KMS-11 (cell line): ENCODE data around the gene CCBE1.

Experiments
- H2AFZ ChIP-seq: fragments of 200-600 bp; sonication (generic); 2 replicates; pipeline ENCODE4 v1.6.1; 2016; ENCODE audit warnings: antibody characterized with exemption, mixed run types, low read depth
- H3K27ac ChIP-seq: fragments of 200-600 bp; sonication (generic); 2 replicates; pipeline ENCODE4 v1.6.1; 2016; ENCODE audit warnings: mild to moderate bottlenecking, mixed run types
- H3K27me3 ChIP-seq: fragments of 200-600 bp; sonication (generic); 2 replicates; pipeline ENCODE4 v1.6.1; 2017; ENCODE audit warnings: mild to moderate bottlenecking, low read depth, mixed run types, moderate library complexity; ENCODE audit not compliant: insufficient read depth
- H3K36me3 ChIP-seq: fragments of 200-600 bp; sonication (generic); 2 replicates; pipeline ENCODE4 v1.6.1; 2017; ENCODE audit warnings: mild to moderate bottlenecking, mixed run types; ENCODE audit not compliant: insufficient read depth
- H3K4me1 ChIP-seq: fragments of 200-600 bp; sonication (generic); 2 replicates; pipeline ENCODE4 v1.6.1; 2016; ENCODE audit warnings: mild to moderate bottlenecking, low read depth, mixed run types; ENCODE audit not compliant: poor library complexity, severe bottlenecking
- H3K4me2 ChIP-seq: fragments of 200-600 bp; sonication (generic); 2 replicates; pipeline ENCODE4 v1.7.0; 2016; ENCODE audit warnings: mild to moderate bottlenecking, mixed run types
- H3K4me3 ChIP-seq: fragments of 200-600 bp; sonication (generic); IDR thresholded peaks from 2 replicates; pipeline ENCODE4 v1.6.1; 2017; ENCODE audit warnings: low read depth, low read length, mixed read lengths; ENCODE audit not compliant: insufficient read depth
- H3K79me2 ChIP-seq: fragments of 200-600 bp; sonication (generic); 2 replicates; pipeline ENCODE4 v1.6.1; 2016; ENCODE audit warnings: low read depth, mixed run types; ENCODE audit not compliant: insufficient read depth
- H3K9ac ChIP-seq: fragments of 200-600 bp; sonication (generic); 2 replicates; pipeline ENCODE4 v1.6.1; 2016; ENCODE audit warnings: mild to moderate bottlenecking, mixed run types
- H4K20me1 ChIP-seq: fragments of 200-600 bp; sonication (generic); 2 replicates; pipeline ENCODE4 v1.6.1; 2016; ENCODE audit warnings: mild to moderate bottlenecking, mixed run types; ENCODE audit not compliant: insufficient read depth
- TF ChIP-seq, protein P1 (sequence below): fragments of 200-600 bp; sonication (generic); conservative IDR thresholded peaks from 2 replicates; pipeline ENCODE4 v1.6.1; 2017; ENCODE audit warnings: low read depth, mild to moderate bottlenecking, antibody characterized with exemption, low read length, moderate library complexity, mixed read lengths

CCBE1 gene

DNA sequence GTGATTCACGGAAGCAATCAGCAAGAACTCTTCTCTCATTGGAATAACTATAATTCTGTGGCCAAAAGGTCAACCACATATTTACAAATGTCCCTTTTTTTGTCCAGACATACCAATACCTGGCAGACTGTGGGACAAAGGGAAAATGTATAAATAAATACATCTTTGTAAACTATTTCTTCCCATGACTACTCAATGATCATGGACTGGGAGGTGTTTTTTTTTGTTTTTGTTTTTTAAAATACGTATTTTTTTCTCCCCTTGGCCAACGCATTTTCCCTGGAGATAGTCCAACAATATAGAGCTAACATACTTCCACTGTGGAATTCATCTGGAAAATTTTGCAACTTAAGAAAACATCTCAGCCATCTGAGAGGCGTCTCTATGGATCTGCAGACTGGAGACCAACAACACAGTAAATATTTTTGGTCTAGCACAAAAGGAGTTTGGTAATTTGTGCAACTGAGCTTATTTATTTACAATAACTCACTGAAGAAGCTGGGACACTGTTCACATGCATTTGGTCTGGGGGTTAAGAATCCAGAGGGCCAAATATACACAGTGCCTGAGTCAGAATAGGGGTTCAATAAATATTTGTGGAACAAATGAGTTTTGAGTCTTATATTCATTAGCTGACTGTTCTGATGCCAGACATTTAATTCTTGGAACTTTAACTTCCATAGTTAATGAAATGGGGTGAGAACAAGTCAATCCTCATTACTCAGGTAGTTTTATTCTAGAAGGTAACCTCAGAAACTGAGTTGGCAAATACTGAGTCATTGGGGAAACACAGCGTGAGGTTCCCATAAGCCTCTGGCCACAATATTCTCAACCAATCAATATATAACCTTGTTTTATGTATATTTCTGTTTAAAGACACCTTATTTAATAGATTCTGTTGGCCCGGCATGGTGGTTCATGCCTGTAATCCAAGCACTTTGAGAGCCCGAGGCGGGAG is 36.2 kb downstream of the CCBE1 start:
- Histone ChIP-seq H3K27me3 (no peaks in the 10 kb centered on the region), H4K20me1 (no peaks in the 10 kb centered on the region), H3K4me2 (no peak overlapping the region), H2AFZ (no peak overlapping the region), H3K79me2 (no peaks in the 10 kb centered on the region), H3K27ac (no peak overlapping the region), H3K36me3 (no peaks in the 10 kb centered on the region), H3K4me3 (no peak overlapping the region), H3K4me1 (no peaks in the 10 kb centered on the region), H3K9ac (no peak overlapping the region)
- TF ChIP-seq, protein P1, sequence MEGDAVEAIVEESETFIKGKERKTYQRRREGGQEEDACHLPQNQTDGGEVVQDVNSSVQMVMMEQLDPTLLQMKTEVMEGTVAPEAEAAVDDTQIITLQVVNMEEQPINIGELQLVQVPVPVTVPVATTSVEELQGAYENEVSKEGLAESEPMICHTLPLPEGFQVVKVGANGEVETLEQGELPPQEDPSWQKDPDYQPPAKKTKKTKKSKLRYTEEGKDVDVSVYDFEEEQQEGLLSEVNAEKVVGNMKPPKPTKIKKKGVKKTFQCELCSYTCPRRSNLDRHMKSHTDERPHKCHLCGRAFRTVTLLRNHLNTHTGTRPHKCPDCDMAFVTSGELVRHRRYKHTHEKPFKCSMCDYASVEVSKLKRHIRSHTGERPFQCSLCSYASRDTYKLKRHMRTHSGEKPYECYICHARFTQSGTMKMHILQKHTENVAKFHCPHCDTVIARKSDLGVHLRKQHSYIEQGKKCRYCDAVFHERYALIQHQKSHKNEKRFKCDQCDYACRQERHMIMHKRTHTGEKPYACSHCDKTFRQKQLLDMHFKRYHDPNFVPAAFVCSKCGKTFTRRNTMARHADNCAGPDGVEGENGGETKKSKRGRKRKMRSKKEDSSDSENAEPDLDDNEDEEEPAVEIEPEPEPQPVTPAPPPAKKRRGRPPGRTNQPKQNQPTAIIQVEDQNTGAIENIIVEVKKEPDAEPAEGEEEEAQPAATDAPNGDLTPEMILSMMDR = no peak

DNA sequence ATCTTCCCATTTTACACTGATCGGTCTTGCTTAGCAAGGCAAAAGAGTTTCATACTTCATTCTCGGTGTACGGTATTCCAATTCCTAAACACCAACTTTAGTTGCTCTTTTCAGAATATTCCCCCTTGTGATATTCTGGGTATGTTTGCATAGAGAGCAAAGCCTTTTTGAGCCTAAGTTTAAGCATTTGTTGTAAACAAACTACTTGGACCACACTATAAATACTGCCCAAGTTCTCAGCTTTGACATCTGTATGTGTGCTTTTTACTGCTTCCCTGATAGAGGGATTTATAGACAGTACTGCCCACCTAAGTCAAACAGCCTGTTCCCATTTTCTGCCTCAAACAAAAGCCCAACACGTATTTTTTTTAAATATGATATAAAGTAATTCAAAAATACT is 36.9 kb downstream of the CCBE1 start:
- Histone ChIP-seq H3K4me1 (no peaks in the 10 kb centered on the region), H3K79me2 (no peaks in the 10 kb centered on the region), H2AFZ (no peak overlapping the region), H3K9ac (no peak overlapping the region), H3K27ac (no peak overlapping the region), H3K4me2 (no peak overlapping the region), H3K27me3 (no peaks in the 10 kb centered on the region), H3K4me3 (no peak overlapping the region), H3K36me3 (no peaks in the 10 kb centered on the region), H4K20me1 (no peaks in the 10 kb centered on the region)
- TF ChIP-seq, protein P1 = no peak

DNA sequence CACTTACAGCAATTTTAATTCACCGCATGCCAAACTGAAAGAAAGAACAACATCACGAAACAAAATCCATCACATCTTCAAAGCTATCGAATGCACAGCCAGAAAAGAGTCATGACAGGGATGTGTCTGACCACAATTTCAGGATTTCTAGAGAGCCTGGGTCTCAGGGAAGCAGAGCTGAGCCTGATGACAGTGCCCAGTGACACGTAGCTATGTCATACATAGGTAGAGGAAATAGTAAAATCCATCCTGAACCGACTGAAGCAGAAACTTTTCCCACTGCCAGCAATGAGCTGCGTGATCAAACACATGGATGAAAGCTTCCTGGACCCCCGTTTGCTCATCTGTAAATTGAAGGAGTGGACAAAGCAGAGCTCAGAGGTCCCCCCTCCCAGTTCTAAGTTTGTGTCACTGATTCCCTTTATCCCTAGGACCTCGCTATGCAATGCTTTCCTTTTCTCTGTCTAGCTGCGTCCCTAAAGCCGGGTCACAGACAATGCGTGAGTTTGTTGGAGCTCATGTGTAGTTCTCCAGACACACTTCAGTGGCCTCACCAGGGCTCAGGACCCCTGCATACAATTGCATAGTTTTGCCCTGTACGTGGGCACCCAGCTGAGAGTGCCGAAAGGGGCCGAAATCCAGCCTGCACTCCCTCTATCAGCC is 37.6 kb downstream of the CCBE1 start:
- no peak overlapping the region for H3K27ac ChIP-seq
- H3K4me3 ChIP-seq = no peak overlapping the region
- TF ChIP-seq, protein P1 = no peak
- H2AFZ ChIP-seq = no peak overlapping the region
- no peak overlapping the region for H3K4me2 ChIP-seq
- no peak overlapping the region for H3K9ac ChIP-seq
- no peaks in the 10 kb centered on the region for H4K20me1 ChIP-seq
- no peaks in the 10 kb centered on the region for H3K36me3 ChIP-seq
- H3K27me3 ChIP-seq = no peaks in the 10 kb centered on the region
- no peaks in the 10 kb centered on the region for H3K79me2 ChIP-seq
- H3K4me1 ChIP-seq = no peaks in the 10 kb centered on the region

DNA sequence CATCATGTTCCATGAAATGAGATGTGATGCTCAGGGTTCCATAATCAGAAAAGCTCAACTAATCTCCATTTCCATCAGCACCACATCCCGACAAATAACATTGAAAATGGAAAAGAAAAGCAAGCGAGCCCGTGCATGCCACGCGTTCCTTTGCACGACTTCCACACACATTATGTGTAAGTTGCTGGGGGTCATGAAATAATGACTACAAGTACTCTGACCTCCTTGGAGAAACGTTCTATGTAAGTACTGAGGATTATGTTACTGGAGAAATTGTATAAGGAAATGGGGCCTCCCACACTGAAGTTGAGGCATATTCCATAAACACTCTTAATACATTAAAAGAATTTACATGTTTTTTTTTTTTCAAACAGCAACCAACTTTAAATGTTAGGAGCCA is 38.3 kb downstream of the CCBE1 start:
- Histone ChIP-seq H3K4me3 (no peak overlapping the region), H3K27me3 (no peaks in the 10 kb centered on the region), H3K36me3 (no peaks in the 10 kb centered on the region), H3K4me1 (no peaks in the 10 kb centered on the region), H3K27ac (no peak overlapping the region), H4K20me1 (no peaks in the 10 kb centered on the region), H3K9ac (no peak overlapping the region), H3K4me2 (no peak overlapping the region), H3K79me2 (no peaks in the 10 kb centered on the region), H2AFZ (no peak overlapping the region)
- TF ChIP-seq, protein P1 = no peak
